Karpas-422 (cell line): ENCODE results near the gene HS3ST1. TPM values are rescaled to one million over a fixed set of nuclear protein-coding genes. Genes with fewer than 3 reads are reported as not detected.
"Not testable (repeated sequence)": the region's sequence is repeated elsewhere in the genome, so short reads cannot be mapped to it uniquely, and the experiment has no call there.

ENCODE experiments used
- DNase-seq: peaks from one replicate; pipeline ENCODE4 v3.0.0-alpha.2; 2015
- H2AFZ ChIP-seq: fragments of 200-600 bp; sonication (generic); 2 replicates; pipeline ENCODE4 v1.6.1; 2014; ENCODE audit warnings: antibody characterized with exemption, low read length, mixed read lengths
- H3K27ac ChIP-seq: fragments of 200-600 bp; sonication (generic); 2 replicates; pipeline ENCODE4 v1.5.1; 2014; ENCODE audit warnings: mild to moderate bottlenecking, low read length, moderate library complexity
- H3K27me3 ChIP-seq: fragments of 200-600 bp; sonication (generic); 2 replicates; pipeline ENCODE4 v1.6.1; 2014; ENCODE audit warnings: low read length, mixed read lengths
- H3K36me3 ChIP-seq: fragments of 200-600 bp; sonication (generic); 2 replicates; pipeline ENCODE4 v1.6.1; 2014; ENCODE audit warnings: low read length, mixed read lengths; ENCODE audit not compliant: insufficient read depth
- H3K4me1 ChIP-seq: fragments of 200-600 bp; sonication (generic); 2 replicates; pipeline ENCODE4 v1.6.1; 2014; ENCODE audit warnings: mild to moderate bottlenecking, low read length, mixed read lengths
- H3K4me2 ChIP-seq: fragments of 200-600 bp; sonication (generic); 2 replicates; pipeline ENCODE4 v1.6.1; 2014; ENCODE audit warnings: low read length, low read depth, mild to moderate bottlenecking; ENCODE audit not compliant: poor library complexity, severe bottlenecking
- H3K4me3 ChIP-seq: fragments of 200-600 bp; sonication (generic); 2 replicates; pipeline ENCODE4 v1.5.1; 2014; ENCODE audit warnings: mild to moderate bottlenecking, antibody characterized with exemption, low read length, mixed read lengths
- H3K79me2 ChIP-seq: fragments of 200-600 bp; sonication (generic); 2 replicates; pipeline ENCODE4 v1.6.1; 2014; ENCODE audit warnings: mild to moderate bottlenecking, low read length, mixed read lengths
- H3K9ac ChIP-seq: fragments of 200-600 bp; sonication (generic); 2 replicates; pipeline ENCODE4 v1.6.0; 2014; ENCODE audit warnings: low read length
- H3K9me2 ChIP-seq: fragments of 200-600 bp; sonication (generic), shearing (Covaris generic); replicated peaks from 2 replicates; pipeline ENCODE4 v1.6.0; 2014; ENCODE audit warnings: mild to moderate bottlenecking, low read length, moderate library complexity; ENCODE audit not compliant: insufficient read depth
- H3K9me3 ChIP-seq: fragments of 300-700, 200-600 bp; sonication (generic); 2 replicates; pipeline ENCODE4 v1.6.1; 2014; ENCODE audit warnings: low read length, mixed read lengths
- H4K20me1 ChIP-seq: fragments of 200-600 bp; sonication (generic); 2 replicates; pipeline ENCODE4 v1.6.1; 2014; ENCODE audit warnings: mild to moderate bottlenecking, antibody characterized with exemption, low read length, low read depth; ENCODE audit not compliant: insufficient read depth
- total RNA-seq: library from RNA; depleted of rRNA; stranded (reverse); fragments of >200 nt; shearing (Covaris generic); gene quantifications from 2 replicates; pipeline ENCODE4 v1.2.3, GENCODE V29; 2014; ENCODE audit warnings: low replicate concordance

The HS3ST1 gene
- total RNA-seq, 1 experiment from 2014 or later, result not detected

DNA sequence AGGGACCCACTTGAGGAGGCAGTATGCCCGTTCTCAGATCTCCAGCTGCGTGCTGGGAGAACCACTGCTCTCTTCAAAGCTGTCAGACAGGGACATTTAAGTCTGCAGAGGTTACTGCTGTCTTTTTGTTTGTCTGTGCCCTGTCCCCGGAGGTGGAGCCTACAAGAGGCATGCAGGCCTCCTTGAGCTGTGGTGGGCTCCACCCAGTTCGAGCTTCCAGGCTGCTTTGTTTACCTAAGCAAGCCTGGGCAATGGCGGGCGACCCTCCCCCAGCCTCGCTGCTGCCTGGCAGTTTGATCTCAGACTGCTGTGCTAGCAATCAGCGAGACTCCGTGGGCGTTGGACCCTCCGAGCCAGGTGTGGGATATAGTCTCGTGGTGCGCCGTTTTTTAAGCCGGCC lies 44.6 kb downstream of the HS3ST1 start:
- not testable (repeated sequence) for H3K4me1 ChIP-seq, H3K27me3 ChIP-seq, H3K36me3 ChIP-seq, H3K9ac ChIP-seq, H3K27ac ChIP-seq, H4K20me1 ChIP-seq, H2AFZ ChIP-seq, H3K79me2 ChIP-seq, H3K4me3 ChIP-seq, H3K9me2 ChIP-seq, H3K4me2 ChIP-seq, DNase-seq
- peaks cover 13% of the 10 kb centered on the region for H3K9me3 ChIP-seq

GRCh38 chr4:11376571-11376970 lies 52.1 kb downstream of the HS3ST1 start:
- Histone ChIP-seq H3K36me3 (no peaks in the 10 kb centered on the region), H3K4me2 (no peak overlapping the region), H3K79me2 (no peaks in the 10 kb centered on the region), H3K4me3 (no peak overlapping the region), H3K27me3 (no peaks in the 10 kb centered on the region), H3K9me3 (peaks cover 26% of the 10 kb centered on the region), H3K27ac (no peak overlapping the region), H2AFZ (no peak overlapping the region), H3K9me2 (no peaks in the 10 kb centered on the region), H3K9ac (no peak overlapping the region), H3K4me1 (no peaks in the 10 kb centered on the region), H4K20me1 (no peaks in the 10 kb centered on the region)
- no peak for DNase-seq

DNA sequence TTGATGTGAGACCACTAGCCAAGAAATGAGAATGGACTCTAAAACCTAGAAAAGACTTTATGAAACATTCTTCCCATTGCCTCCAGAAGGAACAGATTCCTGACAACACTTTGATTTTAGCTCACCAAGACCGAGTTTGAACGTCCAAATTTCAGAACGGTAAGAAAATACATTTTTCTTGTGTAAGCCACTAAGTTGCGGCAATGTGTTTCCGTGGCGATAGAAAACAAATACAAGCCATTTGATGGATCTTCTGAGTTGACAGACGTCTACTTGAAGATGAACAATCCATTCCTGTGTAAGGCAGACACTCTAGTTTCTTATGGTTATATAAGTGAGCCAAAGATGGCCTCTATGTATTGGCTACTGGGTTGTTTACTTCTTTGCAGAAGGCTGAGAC lies 52.5 kb downstream of the HS3ST1 start:
- DNase-seq, result no peak
- Histone ChIP-seq H3K9ac (no peak overlapping the region), H4K20me1 (no peaks in the 10 kb centered on the region), H3K27ac (no peak overlapping the region), H3K4me3 (no peak overlapping the region), H3K9me3 (peaks cover 26% of the 10 kb centered on the region), H3K9me2 (no peaks in the 10 kb centered on the region), H3K4me1 (no peaks in the 10 kb centered on the region), H2AFZ (no peak overlapping the region), H3K36me3 (no peaks in the 10 kb centered on the region), H3K4me2 (no peak overlapping the region), H3K27me3 (no peaks in the 10 kb centered on the region), H3K79me2 (no peaks in the 10 kb centered on the region)

DNA sequence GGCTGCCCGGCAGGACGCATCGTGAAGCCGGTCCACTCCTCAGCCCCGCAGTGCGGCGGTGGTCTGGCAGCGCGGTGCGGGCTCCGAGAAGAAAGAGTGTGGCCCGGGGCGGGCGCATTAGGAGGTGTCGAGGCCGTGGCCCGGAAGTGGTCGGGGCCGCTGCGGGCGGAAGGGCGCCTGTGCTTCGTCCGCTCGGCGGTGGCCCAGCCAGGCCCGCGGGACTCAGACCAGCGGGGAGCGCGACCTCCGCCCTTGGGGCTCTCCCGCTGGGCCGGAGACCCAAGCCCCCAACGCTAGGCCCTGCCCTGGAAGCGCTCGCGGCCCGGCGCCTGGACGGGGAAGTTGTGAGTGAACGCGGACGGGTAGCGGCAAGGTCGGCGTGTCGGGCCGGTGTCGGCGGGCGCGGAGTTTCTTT lies 60.0 kb downstream of the HS3ST1 start:
- no peak overlapping the region for H3K9ac ChIP-seq
- no peak overlapping the region for H3K4me3 ChIP-seq

GRCh38 chr4:11367371-11367770 lies 61.3 kb downstream of the HS3ST1 start:
- Histone ChIP-seq H3K9me3 (peaks cover 16% of the 10 kb centered on the region), H3K79me2 (no peaks in the 10 kb centered on the region), H2AFZ (no peak overlapping the region), H3K4me1 (no peaks in the 10 kb centered on the region), H3K4me2 (no peak overlapping the region), H3K9me2 (no peaks in the 10 kb centered on the region), H3K36me3 (no peaks in the 10 kb centered on the region), H3K9ac (no peak overlapping the region), H3K4me3 (no peak overlapping the region), H3K27me3 (no peaks in the 10 kb centered on the region), H3K27ac (no peak overlapping the region), H4K20me1 (no peaks in the 10 kb centered on the region)
- DNase-seq, result no peak

More for the DNA sequence above, 60.0 kb downstream of the HS3ST1 start:
- no peak overlapping the region for H3K27ac ChIP-seq
- no peak overlapping the region for H2AFZ ChIP-seq
- no peak for DNase-seq
- H3K4me1 ChIP-seq, result no peaks in the 10 kb centered on the region
- H4K20me1 ChIP-seq, result no peaks in the 10 kb centered on the region
- H3K9me3 ChIP-seq, result peaks cover 16% of the 10 kb centered on the region
- no peaks in the 10 kb centered on the region for H3K27me3 ChIP-seq
- H3K36me3 ChIP-seq, result no peaks in the 10 kb centered on the region
- H3K9me2 ChIP-seq, result no peaks in the 10 kb centered on the region
- no peaks in the 10 kb centered on the region for H3K79me2 ChIP-seq
- no peak overlapping the region for H3K4me2 ChIP-seq

- H3K4me3 ChIP-seq, result no peak overlapping the region
- H3K9me3 ChIP-seq, result peaks cover 16% of the 10 kb centered on the region
- H3K9me2 ChIP-seq, result no peaks in the 10 kb centered on the region
- H3K27ac ChIP-seq, result no peak overlapping the region
- no peaks in the 10 kb centered on the region for H3K79me2 ChIP-seq
- no peak overlapping the region for H3K9ac ChIP-seq
- H3K27me3 ChIP-seq, result no peaks in the 10 kb centered on the region
- H2AFZ ChIP-seq, result no peak overlapping the region
- H3K4me1 ChIP-seq, result no peaks in the 10 kb centered on the region
- no peaks in the 10 kb centered on the region for H3K36me3 ChIP-seq
- DNase-seq, result no peak
- H4K20me1 ChIP-seq, result no peaks in the 10 kb centered on the region
- H3K4me2 ChIP-seq, result no peak overlapping the region
Observed at GRCh38 chr4:11366859-11367258, 61.8 kb downstream of the HS3ST1 start.

DNA sequence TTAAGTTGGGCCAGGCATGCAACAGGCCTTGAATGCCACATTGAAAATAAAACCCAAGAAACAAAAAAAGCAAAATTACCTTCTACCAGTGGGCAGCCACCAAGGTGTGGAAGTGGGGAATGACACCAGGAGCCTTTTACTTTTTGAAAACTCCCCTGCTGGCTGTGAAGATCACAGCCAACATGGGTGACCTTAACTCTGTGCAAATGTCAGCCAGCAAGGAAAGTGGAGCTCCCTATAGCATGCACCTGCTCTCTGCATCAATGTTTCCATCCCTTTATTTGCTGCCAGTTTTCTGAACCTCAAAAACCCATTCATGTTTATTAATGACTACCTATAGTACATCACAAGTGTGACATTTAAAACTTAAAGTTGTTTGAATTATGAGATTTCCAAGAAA lies 63.7 kb downstream of the HS3ST1 start:
- H3K4me1 ChIP-seq, result no peaks in the 10 kb centered on the region

DNA sequence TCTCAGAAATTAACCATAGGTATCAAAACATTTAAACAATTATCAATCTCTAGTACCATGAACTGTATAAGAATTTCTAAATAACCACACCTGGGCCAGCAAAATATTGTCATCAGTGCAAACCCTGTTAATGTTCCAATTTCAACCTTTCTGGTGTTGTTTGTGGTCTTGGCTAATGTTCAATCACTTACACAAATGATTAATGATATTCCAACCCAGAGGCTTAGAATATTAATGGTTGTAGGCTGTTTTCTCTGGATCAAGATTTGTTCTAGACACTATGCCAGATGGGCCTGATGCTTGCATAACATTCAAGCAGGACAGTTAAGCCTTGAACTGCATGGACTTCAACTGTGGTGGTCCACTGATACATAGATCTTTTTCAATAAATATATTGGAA lies 69.1 kb downstream of the HS3ST1 start:
- Histone ChIP-seq H3K27ac (no peak overlapping the region), H3K4me2 (no peak overlapping the region), H3K9me3 (peaks cover 8% of the 10 kb centered on the region), H4K20me1 (no peaks in the 10 kb centered on the region), H3K4me3 (no peak overlapping the region), H3K36me3 (no peaks in the 10 kb centered on the region), H3K9me2 (no peaks in the 10 kb centered on the region), H3K4me1 (no peaks in the 10 kb centered on the region), H3K79me2 (no peaks in the 10 kb centered on the region), H3K27me3 (no peaks in the 10 kb centered on the region), H3K9ac (no peak overlapping the region), H2AFZ (no peak overlapping the region)
- DNase-seq, result no peak

More for the DNA sequence above, 63.7 kb downstream of the HS3ST1 start:
- Histone ChIP-seq H3K79me2 (no peaks in the 10 kb centered on the region), H3K4me3 (no peak overlapping the region), H3K9me3 (peaks cover 22% of the 10 kb centered on the region), H4K20me1 (no peaks in the 10 kb centered on the region), H3K9ac (no peak overlapping the region), H2AFZ (no peak overlapping the region), H3K27me3 (no peaks in the 10 kb centered on the region), H3K36me3 (no peaks in the 10 kb centered on the region), H3K27ac (no peak overlapping the region), H3K4me2 (no peak overlapping the region), H3K9me2 (no peaks in the 10 kb centered on the region)
- no peak for DNase-seq

GRCh38 chr4:11355226-11355625 lies 73.5 kb downstream of the HS3ST1 start:
- H3K79me2 ChIP-seq, result no peaks in the 10 kb centered on the region
- H3K27ac ChIP-seq, result no peak overlapping the region
- no peak overlapping the region for H3K4me3 ChIP-seq
- no peaks in the 10 kb centered on the region for H4K20me1 ChIP-seq
- H3K36me3 ChIP-seq, result no peaks in the 10 kb centered on the region
- H2AFZ ChIP-seq, result no peak overlapping the region
- no peak overlapping the region for H3K4me2 ChIP-seq
- H3K27me3 ChIP-seq, result no peaks in the 10 kb centered on the region
- no peak for DNase-seq
- peaks cover 8% of the 10 kb centered on the region for H3K9me3 ChIP-seq
- H3K9me2 ChIP-seq, result no peaks in the 10 kb centered on the region
- H3K4me1 ChIP-seq, result no peaks in the 10 kb centered on the region
- no peak overlapping the region for H3K9ac ChIP-seq
